D721Med (cell line): ENCODE results near the gene DNAAF5.

Experiments
- DNase-seq: peaks from one replicate; pipeline ENCODE4 v3.0.0; 2011; ENCODE audit warnings: low spot score; ENCODE audit not compliant: insufficient read length
- FAIRE-seq: peaks from 2 replicates; lab custom pipeline; 2011; peaks lifted over from hg19 to GRCh38; lab: Jason Lieb, UNC
- TF ChIP-seq, protein P1 (sequence below): IDR thresholded peaks from 2 replicates; pipeline ENCODE4 v1.5.1; 2012; ENCODE audit warnings: mild to moderate bottlenecking, control low read depth; ENCODE audit not compliant: insufficient read depth; ENCODE audit errors: missing control alignments

The DNAAF5 gene

DNA sequence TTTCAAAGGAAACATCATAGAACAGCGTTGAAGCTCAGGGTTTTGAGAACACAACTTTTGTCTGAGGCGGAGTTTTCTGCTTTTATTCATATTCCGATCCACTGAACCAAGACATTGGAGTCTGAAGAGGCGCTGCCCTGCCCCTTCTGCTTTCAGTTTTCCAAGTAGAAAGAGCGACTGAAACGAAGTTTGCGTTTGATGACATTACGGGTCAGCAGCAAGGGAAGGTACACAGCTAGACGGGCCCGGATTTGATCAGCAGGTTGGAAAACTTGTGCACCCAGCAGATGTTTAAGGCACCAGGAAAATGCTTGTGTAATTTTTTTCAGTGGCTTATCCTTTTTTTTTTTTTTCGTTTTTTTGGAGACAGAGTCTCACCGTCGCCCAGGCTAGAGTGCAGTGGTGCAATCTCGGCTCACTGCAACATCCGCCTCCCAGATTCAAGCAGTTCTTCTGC, 106.5 kb downstream of the DNAAF5 start:
- DNase-seq (no peak), FAIRE-seq (no peak)
- TF ChIP-seq, protein P1, sequence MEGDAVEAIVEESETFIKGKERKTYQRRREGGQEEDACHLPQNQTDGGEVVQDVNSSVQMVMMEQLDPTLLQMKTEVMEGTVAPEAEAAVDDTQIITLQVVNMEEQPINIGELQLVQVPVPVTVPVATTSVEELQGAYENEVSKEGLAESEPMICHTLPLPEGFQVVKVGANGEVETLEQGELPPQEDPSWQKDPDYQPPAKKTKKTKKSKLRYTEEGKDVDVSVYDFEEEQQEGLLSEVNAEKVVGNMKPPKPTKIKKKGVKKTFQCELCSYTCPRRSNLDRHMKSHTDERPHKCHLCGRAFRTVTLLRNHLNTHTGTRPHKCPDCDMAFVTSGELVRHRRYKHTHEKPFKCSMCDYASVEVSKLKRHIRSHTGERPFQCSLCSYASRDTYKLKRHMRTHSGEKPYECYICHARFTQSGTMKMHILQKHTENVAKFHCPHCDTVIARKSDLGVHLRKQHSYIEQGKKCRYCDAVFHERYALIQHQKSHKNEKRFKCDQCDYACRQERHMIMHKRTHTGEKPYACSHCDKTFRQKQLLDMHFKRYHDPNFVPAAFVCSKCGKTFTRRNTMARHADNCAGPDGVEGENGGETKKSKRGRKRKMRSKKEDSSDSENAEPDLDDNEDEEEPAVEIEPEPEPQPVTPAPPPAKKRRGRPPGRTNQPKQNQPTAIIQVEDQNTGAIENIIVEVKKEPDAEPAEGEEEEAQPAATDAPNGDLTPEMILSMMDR: no peak

GRCh38 chr7:833601-834258, 107.2 kb downstream of the DNAAF5 start:
- DNase-seq: no peak
- TF ChIP-seq, protein P1: no peak
- no peak for FAIRE-seq

- no peak for FAIRE-seq
- TF ChIP-seq, protein P1: no peak
- DNase-seq: no peak
Measured at GRCh38 chr7:834277-834676, 107.8 kb downstream of the DNAAF5 start.

- no peak for FAIRE-seq
- TF ChIP-seq, protein P1: no peak
- no peak for DNase-seq
Measured at GRCh38 chr7:835021-835420, 108.5 kb downstream of the DNAAF5 start.

GRCh38 chr7:835485-836401, 109.2 kb downstream of the DNAAF5 start:
- DNase-seq (no peak), FAIRE-seq (no peak)
- TF ChIP-seq, protein P1: no peak
